Fibroblast of skin of abdomen (primary cell): ENCODE data around the gene TRIM65.
"Not testable (repeated sequence)": the region's sequence is repeated elsewhere in the genome, so short reads cannot be mapped to it uniquely, and the experiment has no call there.

Experiments
- DNase-seq: peaks from one replicate; pipeline ENCODE4 v3.0.0-alpha.2; 2013

The TRIM65 gene

GRCh38 chr17:75895370-75896155, 1.2 kb downstream of the TRIM65 start:
- peak; percentile 23 for DNase-seq

DNA sequence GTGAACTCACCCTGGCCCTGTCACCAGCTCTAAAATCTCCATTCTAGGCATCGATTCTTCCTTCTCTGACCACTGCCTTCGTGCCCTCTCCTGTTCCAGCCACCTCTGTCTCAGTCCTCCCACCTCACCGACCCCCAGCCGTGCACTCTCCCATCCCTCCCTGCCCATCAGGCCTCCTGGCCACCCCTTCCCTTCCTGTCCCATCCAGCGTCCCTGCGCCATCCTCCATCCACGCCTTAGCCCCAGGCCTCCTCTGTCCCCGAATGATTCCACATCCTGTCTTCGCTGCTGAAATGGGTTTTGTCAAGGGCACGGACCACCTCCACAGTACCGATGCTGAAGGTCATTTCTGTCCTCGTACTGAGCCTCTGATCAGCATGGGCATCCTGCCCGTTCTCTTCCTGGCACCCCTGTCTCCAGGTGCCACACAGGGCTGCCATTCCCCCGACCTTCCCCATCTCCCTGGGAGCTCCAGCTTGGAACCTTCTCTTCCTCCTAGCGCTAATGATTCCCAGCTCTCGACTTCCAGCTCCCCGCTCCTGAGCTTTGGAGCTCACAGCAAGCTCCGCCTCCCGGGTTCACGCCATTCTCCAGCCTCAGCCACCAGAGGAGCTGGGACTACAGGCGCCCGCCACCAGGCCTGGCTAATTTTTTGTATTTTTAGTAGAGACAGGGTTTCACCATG, 2.6 kb downstream of the TRIM65 start:
- no peak for DNase-seq

DNA sequence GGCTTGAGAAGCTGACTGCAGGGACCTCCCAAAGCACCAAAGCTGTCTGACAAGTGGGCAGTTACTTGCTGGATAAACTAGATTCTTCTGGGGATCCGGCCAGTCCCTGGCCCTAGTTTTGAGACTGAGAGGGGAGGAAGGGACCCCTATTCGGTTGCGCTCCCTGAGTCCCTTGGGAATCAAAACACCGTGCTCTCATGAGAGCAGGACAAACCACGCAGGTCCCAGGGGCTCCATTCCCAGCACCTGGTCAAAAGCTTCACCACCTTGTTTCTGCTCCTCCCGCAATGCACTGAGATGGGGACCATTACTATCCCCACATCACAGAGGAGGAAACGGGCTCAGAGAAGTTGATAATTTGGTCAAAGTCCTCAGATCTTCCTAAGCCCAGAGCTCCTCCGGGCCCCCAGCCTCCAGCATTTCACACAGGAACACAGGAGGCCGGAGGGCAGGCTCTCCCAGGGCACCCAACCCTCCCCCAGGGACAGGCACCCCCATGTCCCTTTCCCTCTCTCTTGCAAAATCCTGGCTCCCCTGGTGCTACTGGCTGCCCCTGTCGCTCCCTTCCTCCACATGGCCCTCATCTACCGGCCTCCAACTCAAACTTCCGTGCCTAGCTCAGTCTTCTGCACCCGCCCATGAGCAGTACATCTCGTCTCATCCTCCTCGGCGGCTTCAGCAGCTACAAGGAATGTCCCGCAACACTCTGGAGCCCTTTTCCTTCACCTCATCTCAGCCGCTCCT, 3.3 kb downstream of the TRIM65 start:
- DNase-seq: no peak

GRCh38 chr17:75892556-75893224, 4.1 kb downstream of the TRIM65 start:
- no peak for DNase-seq

DNA sequence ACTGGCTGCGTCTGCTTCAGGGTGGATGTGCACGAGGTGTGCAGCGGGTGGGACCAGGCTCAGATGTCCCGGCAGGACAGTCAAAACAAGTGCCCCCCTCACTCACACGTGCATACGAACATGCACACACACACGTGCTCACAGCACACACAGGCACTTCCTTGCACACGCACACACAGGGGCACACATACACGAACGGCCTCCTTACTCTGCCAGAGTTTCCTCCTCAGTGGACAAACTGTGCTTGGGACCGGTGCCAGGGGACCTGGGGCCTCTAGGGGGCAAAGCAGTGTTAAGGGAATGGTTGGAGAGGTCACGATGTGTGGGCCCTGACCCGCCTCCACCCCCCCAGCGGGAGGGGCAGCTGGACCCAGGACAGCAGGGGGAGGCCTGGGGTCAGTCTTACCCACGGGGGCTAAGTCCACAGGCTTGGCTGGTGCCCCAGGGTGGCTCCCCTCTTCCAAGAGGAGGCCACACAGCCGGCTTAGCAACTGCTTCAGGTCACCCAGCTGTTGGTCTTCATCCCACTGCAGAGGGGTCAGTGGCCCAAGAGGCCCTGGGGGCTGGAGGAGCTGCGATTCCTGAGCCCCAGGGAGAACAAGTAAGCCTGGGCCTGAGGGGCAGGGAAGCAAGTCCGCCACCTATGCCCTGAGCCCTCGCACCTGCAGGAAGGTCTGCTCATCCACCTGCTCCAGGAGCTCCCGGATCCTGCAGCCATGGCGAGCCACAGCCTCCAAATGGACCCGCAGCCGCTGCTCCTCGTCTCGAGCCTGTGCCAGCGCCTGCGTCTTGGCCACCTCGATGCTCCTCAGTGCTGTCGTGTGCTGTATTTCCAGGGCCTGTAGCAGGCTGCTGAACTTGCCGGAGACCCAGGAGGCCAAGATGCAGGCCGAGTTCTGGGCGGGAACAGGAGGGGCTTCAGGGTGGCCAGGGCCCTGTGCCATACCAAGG, 4.9 kb downstream of the TRIM65 start:
- DNase-seq: no peak

GRCh38 chr17:75891022-75891604, 5.6 kb downstream of the TRIM65 start:
- no peak for DNase-seq

DNA sequence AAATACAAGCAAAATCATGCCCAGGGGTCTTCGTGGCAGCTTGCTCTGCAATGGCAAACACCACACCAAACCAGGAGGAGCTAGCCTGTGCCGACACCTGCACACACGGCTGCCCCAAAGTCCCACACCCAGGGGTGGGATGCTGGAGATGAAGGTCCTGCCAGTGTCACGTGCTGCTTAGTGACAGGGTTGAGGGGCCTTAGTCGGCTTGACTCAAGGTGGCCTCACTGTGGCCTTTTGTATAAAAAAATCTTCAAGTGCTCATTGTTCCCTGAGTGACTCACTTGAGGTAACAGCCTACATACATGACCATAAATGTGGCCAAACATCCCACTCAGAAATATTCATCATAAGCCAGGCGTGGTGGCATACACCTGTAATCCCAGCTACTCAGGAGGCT, 7.3 kb downstream of the TRIM65 start:
- no peak for DNase-seq

DNA sequence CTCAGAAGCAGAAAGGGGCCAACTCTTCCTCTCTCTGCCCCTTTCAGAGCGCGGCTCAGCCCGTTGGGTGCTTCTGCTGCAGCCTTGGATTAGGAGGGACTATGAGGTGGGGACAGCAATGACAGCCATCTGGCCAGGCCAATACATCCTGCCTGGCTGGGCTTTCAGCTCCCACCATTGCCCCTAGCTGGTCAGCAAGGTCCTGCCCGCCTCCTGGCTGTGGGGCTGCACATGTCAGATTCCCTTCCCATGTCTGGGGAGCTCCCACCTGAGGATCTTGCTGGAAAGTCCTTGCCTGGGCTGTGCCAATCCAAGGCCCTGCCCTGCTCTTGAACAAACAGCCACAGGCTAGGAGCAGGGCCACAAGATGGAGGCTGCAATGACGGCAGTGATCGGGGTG, 8.3 kb downstream of the TRIM65 start:
- no peak for DNase-seq

GRCh38 chr17:75885860-75886259, 10.9 kb downstream of the TRIM65 start:
- not testable (repeated sequence) for DNase-seq

DNA sequence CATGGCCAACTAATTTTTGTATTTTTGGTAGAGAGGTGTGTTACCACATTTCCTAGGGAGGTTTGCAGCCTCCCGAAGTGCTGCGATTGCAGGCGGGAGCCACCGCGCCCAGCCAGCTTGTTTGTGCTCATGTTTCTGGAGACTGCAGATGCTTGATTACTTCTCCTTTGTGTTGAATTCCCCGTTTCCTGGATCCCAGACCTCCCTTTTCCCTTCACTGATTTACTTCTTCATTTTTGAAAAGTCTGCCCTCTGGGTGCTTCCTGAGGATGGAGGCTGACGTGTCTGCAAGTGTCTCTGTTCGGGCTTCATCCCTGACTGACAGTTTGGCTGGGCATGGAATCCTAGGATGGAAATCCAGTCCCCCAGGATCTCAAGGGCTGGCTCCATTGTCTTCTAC, 11.3 kb downstream of the TRIM65 start:
- no peak for DNase-seq

GRCh38 chr17:75881678-75882454, 14.9 kb downstream of the TRIM65 start:
- no peak for DNase-seq

DNA sequence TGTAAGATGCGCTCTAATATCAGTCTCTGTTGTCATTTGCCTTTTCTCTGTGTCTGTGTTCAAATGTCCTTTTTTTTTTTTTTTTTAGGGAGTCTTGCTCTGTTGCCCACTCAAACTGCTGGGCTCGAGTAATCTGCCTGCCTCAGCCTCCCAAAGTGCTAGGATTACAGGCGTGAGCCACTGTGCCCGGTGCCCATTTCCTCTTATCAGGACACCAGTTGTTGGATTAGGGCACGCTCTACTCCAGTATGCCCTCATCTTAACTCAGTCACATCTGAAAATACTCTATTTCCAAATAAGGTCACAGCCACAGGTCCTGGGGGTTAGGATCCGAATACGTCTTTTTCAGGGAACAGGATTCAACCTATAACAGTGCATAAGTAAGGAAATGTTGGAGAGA, 16.5 kb downstream of the TRIM65 start:
- no peak for DNase-seq

GRCh38 chr17:75878174-75878998, 18.4 kb downstream of the TRIM65 start, which contains the start of gene TRIM47:
TRIM47 (minus strand) TSS chr17:75878581; CDS start chr17:75878548, 33 bp downstream.
- no peak for DNase-seq

DNA sequence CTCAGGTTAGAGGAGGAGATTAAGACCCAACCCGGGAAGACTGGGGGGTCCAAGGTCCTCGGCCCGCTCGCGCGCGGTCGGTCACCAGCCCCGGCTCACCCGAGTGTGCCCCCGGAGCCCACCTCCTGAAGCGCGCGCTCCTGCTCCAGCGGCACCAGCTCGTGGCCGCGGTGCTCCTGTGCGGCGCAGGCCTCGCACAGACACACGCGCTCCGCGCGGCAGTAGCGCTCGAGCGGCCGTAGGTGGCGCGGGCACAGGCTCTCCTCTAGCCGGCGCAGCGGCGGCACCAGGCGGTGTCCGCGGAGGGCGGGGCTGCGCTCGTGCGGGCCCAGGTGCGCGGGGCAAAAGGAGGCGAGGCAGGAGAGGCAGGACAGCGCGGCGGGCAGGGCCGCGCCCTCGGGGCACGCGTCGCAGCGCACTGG, 19.0 kb downstream of the TRIM65 start:
- no peak for DNase-seq

DNA sequence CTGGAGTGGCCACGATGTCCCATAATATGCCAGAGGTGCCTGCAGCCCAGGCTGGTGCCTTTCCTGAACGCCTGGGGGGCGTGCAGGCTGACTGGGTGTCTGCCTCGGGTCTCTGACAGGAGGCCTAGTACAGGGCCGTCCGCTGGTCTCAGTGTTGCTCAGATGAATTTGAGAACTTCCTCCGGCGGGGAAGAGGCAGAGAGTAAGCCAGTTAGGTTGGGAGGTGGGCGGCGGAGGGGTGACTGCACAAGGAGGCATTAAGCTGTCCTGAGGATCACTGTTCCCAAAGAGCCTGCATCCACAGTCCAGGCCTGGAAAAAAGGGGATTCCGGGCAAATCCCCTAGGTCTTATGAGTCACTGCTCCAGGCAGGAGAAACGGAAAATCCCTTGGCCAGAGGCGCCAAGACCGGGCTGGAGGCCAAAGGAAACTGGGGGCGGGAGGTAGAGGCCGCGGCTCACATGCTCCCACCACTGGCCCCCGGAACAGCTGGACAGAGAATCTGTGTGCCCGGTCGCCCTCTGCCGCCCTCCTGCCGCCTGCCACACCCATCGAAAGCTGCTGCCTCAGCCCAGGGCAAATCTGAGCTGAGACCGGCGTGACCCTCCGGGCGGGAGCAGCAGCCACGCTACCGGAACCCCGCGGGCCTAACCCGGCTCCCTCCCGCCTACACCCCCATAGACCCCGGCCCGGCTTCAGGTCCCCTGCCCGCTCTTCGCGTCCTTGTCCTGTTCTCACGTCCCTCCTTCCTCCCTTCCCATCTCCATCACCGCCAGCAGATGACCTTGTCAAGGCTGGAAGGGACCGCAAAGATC, 19.6 kb downstream of the TRIM65 start:
- DNase-seq: peak; percentile 86

DNA sequence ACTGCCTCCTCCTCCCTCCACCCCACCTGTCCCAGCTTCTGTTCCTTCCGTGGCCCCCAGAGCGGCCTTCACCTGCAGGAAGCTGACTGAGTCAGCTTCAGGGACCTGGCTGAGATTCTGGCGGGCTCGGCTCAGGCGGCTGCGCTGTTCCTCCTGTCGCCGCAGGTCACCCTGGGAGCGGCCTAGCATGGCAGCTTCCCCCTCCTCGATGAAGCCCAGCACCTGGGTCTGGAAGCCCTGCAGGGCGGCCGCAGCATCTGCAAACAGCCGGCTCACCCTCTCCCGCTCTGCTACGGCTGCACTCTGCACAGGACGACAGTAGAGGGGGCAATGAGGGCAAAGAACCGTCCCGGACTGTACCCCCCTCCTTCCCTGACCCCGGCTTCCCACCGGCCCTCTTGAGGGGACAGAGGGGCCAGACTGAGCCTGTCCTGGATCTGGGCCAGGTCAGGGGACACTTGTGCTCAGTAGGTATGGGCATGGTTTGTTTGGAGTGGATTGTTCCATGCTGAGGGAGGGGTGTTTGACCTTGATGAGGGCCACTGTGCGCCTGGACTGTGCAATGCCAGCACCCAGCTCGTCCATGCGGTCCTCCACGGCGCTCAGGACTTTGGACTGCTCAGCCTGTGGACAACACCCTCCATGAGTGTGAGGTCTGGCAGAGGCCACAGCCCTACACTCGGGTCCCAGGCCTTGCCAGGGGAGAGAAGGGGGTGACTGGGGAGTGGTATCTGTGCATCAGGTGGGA, 20.4 kb downstream of the TRIM65 start:
- no peak for DNase-seq

GRCh38 chr17:75875940-75876189, 20.9 kb downstream of the TRIM65 start:
- no peak for DNase-seq
